ENCODE data around the gene INTS6L. TPM values are rescaled to one million over a fixed set of nuclear protein-coding genes. Genes with fewer than 3 reads are reported as not detected.

INTS6L gene
- total RNA-seq, 3 donors from 2014 or later (not counting 1 experiment from before 2014, with no cell fraction given): 24.0 to 30.2 (median 26.7) TPM

DNA sequence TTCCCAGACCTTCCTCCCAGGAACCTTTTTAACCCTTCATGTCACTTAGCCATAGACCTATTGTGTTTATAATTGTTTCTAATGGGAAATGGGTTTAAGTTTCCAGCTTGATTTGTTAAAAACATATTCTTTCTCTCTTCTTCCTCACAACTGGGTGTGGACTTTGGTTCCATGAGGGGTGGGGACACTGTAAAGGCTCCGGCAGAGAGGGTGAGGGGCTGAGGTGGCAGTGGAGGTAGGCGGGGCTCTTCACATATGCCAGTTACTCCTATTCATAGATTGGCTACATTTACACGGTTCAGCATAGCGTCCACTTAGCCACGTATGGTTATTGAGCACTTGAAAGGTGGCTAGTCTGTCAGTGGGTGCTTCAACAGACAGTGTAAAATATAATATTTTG is 7.8 kb downstream of the INTS6L start:
- Histone ChIP-seq H3K4me3 (ENCODE audit: low read length) (no peak overlapping the region), H3K27ac (ENCODE audit: low read length) (no peak overlapping the region), H3K27me3 (ENCODE audit: control insufficient read depth, insufficient read depth, low read length) (no peaks in the 10 kb centered on the region), H3K9me3 (ENCODE audit: control insufficient read depth, insufficient read depth, low read length) (no peaks in the 10 kb centered on the region), H3K36me3 (ENCODE audit: control insufficient read depth, insufficient read depth, low read length) (no peaks in the 10 kb centered on the region), H3K4me1 (ENCODE audit: control insufficient read depth, insufficient read depth, low read length) (no peaks in the 10 kb centered on the region)
- H3K27me3 Mint-ChIP-seq (ENCODE audit: low read depth in 2 of 2): peaks cover 0 to 30% of the 10 kb centered on the region in 2 donors
- intact Hi-C loops (cut with micrococcal nuclease): no loop called here
- H3K9me3 Mint-ChIP-seq: no peaks in the 10 kb centered on the region
- no peaks in the 10 kb centered on the region for H3K36me3 Mint-ChIP-seq
- DNase-seq (no peak), ATAC-seq (no peak)
- no peak overlapping the region for H3K4me3 Mint-ChIP-seq
- peaks cover 18 to 23% of the 10 kb centered on the region in 2 donors for H3K4me1 Mint-ChIP-seq
- H3K27ac Mint-ChIP-seq: no peak overlapping the region
- TF ChIP-seq, protein P1, sequence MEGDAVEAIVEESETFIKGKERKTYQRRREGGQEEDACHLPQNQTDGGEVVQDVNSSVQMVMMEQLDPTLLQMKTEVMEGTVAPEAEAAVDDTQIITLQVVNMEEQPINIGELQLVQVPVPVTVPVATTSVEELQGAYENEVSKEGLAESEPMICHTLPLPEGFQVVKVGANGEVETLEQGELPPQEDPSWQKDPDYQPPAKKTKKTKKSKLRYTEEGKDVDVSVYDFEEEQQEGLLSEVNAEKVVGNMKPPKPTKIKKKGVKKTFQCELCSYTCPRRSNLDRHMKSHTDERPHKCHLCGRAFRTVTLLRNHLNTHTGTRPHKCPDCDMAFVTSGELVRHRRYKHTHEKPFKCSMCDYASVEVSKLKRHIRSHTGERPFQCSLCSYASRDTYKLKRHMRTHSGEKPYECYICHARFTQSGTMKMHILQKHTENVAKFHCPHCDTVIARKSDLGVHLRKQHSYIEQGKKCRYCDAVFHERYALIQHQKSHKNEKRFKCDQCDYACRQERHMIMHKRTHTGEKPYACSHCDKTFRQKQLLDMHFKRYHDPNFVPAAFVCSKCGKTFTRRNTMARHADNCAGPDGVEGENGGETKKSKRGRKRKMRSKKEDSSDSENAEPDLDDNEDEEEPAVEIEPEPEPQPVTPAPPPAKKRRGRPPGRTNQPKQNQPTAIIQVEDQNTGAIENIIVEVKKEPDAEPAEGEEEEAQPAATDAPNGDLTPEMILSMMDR (IDR thresholded peaks at IDR 0.05): no peak
- no CpG with 5 or more reads among the region's 5 CpGs for WGBS (ENCODE audit: insufficient coverage)

DNA sequence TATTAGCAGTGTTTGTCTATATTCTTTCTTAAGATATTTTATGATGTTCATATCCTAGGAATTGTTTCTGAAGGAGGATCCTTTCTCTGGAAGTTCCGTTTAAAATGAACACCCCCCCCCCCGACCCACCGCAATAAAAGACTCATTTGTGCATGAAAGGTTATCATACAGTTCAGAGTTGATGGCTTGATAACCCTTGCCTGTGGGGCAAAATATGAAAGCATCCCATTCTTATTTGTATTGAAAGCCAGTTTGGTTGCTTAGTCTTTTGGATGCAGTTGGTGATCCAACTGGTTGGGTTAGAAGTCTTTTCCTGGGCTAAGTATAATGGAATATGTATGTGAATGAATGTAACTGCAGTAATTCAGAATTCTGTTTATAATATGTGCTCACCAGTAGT is 8.3 kb downstream of the INTS6L start:
- Mint-ChIP-seq H3K4me3 (no peak overlapping the region), H3K27me3 (ENCODE audit: low read depth in 2 of 2) (peaks cover 0 to 28% of the 10 kb centered on the region in 2 donors)

DNA sequence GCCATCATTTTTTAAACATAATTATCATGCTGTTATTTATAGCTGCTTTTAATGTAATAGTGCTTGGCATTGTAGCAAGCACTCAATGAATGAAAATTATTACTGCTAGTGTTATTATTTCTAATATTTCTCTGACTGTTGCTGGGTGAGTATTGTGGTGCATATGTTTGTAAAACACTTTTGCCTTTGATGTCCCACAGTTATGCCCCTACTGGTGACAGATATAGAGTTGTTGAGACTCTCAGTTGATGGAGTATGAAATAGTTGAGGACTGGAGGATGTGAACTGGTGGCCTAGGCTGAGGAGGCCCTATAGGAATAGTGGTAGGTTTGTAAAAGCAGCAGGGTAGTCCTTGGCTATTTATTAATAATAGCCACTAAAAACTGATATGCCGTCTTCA is 9.6 kb downstream of the INTS6L start:
- H3K27me3 ChIP-seq (ENCODE audit: control insufficient read depth, insufficient read depth, low read length): no peaks in the 10 kb centered on the region
- Mint-ChIP-seq H3K4me1 (peaks cover 10 to 28% of the 10 kb centered on the region in 2 donors), H3K27ac (no peak overlapping the region), H3K36me3 (no peaks in the 10 kb centered on the region), H3K27me3 (ENCODE audit: low read depth in 2 of 2) (peaks cover 0 to 15% of the 10 kb centered on the region in 2 donors), H3K9me3 (no peaks in the 10 kb centered on the region), H3K4me3 (no peak overlapping the region)
- intact Hi-C loops (cut with micrococcal nuclease): no loop called here
- H3K4me3 ChIP-seq (ENCODE audit: low read length): no peak overlapping the region
- TF ChIP-seq, protein P1 (IDR thresholded peaks at IDR 0.05): no peak
- no peaks in the 10 kb centered on the region for H3K36me3 ChIP-seq (ENCODE audit: control insufficient read depth, insufficient read depth, low read length)
- no peaks in the 10 kb centered on the region for H3K9me3 ChIP-seq (ENCODE audit: control insufficient read depth, insufficient read depth, low read length)
- DNase-seq (no peak), ATAC-seq (no peak)
- WGBS (ENCODE audit: insufficient coverage): no CpG with 5 or more reads among the region's 1 CpG
- no peak overlapping the region for H3K27ac ChIP-seq (ENCODE audit: low read length)
- no peaks in the 10 kb centered on the region for H3K4me1 ChIP-seq (ENCODE audit: control insufficient read depth, insufficient read depth, low read length)

More for the DNA sequence above, 8.3 kb downstream of the INTS6L start:
- no peak overlapping the region for H3K4me3 ChIP-seq (ENCODE audit: low read length)
- intact Hi-C loops (cut with micrococcal nuclease): no loop called here
- H3K4me1 Mint-ChIP-seq: peaks cover 15 to 23% of the 10 kb centered on the region in 2 donors
- no peaks in the 10 kb centered on the region for H3K9me3 ChIP-seq (ENCODE audit: control insufficient read depth, insufficient read depth, low read length)
- no peak for ATAC-seq
- H3K4me1 ChIP-seq (ENCODE audit: control insufficient read depth, insufficient read depth, low read length): no peaks in the 10 kb centered on the region
- WGBS (ENCODE audit: insufficient coverage): no CpG with 5 or more reads among the region's 3 CpGs
- no peak for DNase-seq
- H3K9me3 Mint-ChIP-seq: no peaks in the 10 kb centered on the region
- H3K36me3 ChIP-seq (ENCODE audit: control insufficient read depth, insufficient read depth, low read length): no peaks in the 10 kb centered on the region
- H3K27ac Mint-ChIP-seq: no peak overlapping the region
- TF ChIP-seq, protein P1 (IDR thresholded peaks at IDR 0.05): no peak
- no peaks in the 10 kb centered on the region for H3K36me3 Mint-ChIP-seq
- H3K27ac ChIP-seq (ENCODE audit: low read length): no peak overlapping the region
- H3K27me3 ChIP-seq (ENCODE audit: control insufficient read depth, insufficient read depth, low read length): no peaks in the 10 kb centered on the region

DNA sequence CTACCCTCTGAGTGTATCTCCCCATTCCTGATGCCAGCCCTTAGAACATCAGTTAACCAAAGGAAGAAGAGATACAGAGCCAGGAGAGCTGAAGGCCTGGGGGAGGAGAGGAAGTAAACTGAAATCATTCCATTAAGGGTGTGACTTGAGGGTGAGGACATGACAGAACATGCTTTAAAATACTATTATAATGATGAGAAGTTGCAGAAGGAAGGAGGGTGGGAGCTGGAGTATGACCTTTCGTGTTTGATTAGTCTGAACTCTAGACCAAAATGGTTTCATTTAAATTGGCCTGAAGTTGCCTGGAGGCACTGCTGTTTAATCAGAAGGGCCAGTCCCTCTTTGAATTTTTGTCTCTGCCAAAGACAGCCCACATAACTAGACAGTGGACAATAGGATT is 11.4 kb downstream of the INTS6L start:
- no peaks in the 10 kb centered on the region for H3K36me3 Mint-ChIP-seq
- WGBS (ENCODE audit: insufficient coverage): 80% methylated on average over 1 of the region's 1 CpG
- H3K4me3 ChIP-seq (ENCODE audit: low read length): no peak overlapping the region
- H3K27ac Mint-ChIP-seq: peak overlapping the region in 1 of 2 donors; percentile 72
- no peaks in the 10 kb centered on the region for H3K27me3 Mint-ChIP-seq (ENCODE audit: low read depth in 2 of 2)
- H3K9me3 Mint-ChIP-seq: no peaks in the 10 kb centered on the region
- intact Hi-C loops (cut with micrococcal nuclease): no loop called here
- H3K4me1 ChIP-seq (ENCODE audit: control insufficient read depth, insufficient read depth, low read length): no peaks in the 10 kb centered on the region
- no peak overlapping the region for H3K4me3 Mint-ChIP-seq
- H3K36me3 ChIP-seq (ENCODE audit: control insufficient read depth, insufficient read depth, low read length): no peaks in the 10 kb centered on the region
- no peaks in the 10 kb centered on the region for H3K9me3 ChIP-seq (ENCODE audit: control insufficient read depth, insufficient read depth, low read length)
- DNase-seq (no peak), ATAC-seq (no peak)
- no peak overlapping the region for H3K27ac ChIP-seq (ENCODE audit: low read length)
- H3K27me3 ChIP-seq (ENCODE audit: control insufficient read depth, insufficient read depth, low read length): no peaks in the 10 kb centered on the region
- TF ChIP-seq, protein P1 (IDR thresholded peaks at IDR 0.05): no peak
- peaks cover 13 to 26% of the 10 kb centered on the region in 2 donors for H3K4me1 Mint-ChIP-seq

All from natural killer cell (primary cell).